GOT3 (cell line): Measurements from ENCODE around the gene FHOD3.

ENCODE experiments used
- DNase-seq: peaks from one replicate; lab custom pipeline; 2025; ENCODE audit warnings: mixed read lengths; lab: John Stamatoyannopoulos, UW

The FHOD3 gene

GRCh38 chr18:36522509-36522908 lies 225.0 kb downstream of the FHOD3 start:
- DNase-seq: no peak

- no peak for DNase-seq
These were observed 228.4 kb downstream of the FHOD3 start for GRCh38 chr18:36525913-36526312.

- no peak for DNase-seq
These were observed 229.1 kb downstream of the FHOD3 start for GRCh38 chr18:36526611-36527010.

- no peak for DNase-seq
These were observed 229.5 kb downstream of the FHOD3 start for GRCh38 chr18:36527051-36527450.

- no peak for DNase-seq
These were observed 230.4 kb downstream of the FHOD3 start for GRCh38 chr18:36527740-36528455.

GRCh38 chr18:36529747-36530146 lies 232.2 kb downstream of the FHOD3 start:
- no peak for DNase-seq

GRCh38 chr18:36530676-36531405 lies 233.3 kb downstream of the FHOD3 start:
- no peak for DNase-seq

GRCh38 chr18:36531636-36532035 lies 234.1 kb downstream of the FHOD3 start:
- DNase-seq: no peak

- no peak for DNase-seq
These were observed 234.9 kb downstream of the FHOD3 start for GRCh38 chr18:36532394-36532793.

GRCh38 chr18:36532815-36533214 lies 235.3 kb downstream of the FHOD3 start:
- DNase-seq: no peak

GRCh38 chr18:36533446-36534153 lies 236.1 kb downstream of the FHOD3 start:
- no peak for DNase-seq

- no peak for DNase-seq
These were observed 236.7 kb downstream of the FHOD3 start for GRCh38 chr18:36534154-36534688.

GRCh38 chr18:36535202-36535935 lies 237.9 kb downstream of the FHOD3 start:
- DNase-seq: no peak

- no peak for DNase-seq
These were observed 238.9 kb downstream of the FHOD3 start for GRCh38 chr18:36536426-36536825.

- no peak for DNase-seq
These were observed 239.8 kb downstream of the FHOD3 start for GRCh38 chr18:36537289-36537688.

- no peak for DNase-seq
These were observed 242.2 kb downstream of the FHOD3 start for GRCh38 chr18:36539674-36540231.

- no peak for DNase-seq
These were observed 245.5 kb downstream of the FHOD3 start for GRCh38 chr18:36543030-36543429.

GRCh38 chr18:36543991-36544725 lies 246.6 kb downstream of the FHOD3 start:
- no peak for DNase-seq

- DNase-seq: no peak
These were observed 248.4 kb downstream of the FHOD3 start for GRCh38 chr18:36545821-36546427.

- no peak for DNase-seq
These were observed 249.4 kb downstream of the FHOD3 start for GRCh38 chr18:36546876-36547275.
